Neutrophil (primary cell): ENCODE results near the gene MMGT1.
A peak's percentile ranks its signal among the peaks of the same experiment; 100 is the strongest.

Experiments
- H3K27ac ChIP-seq: fragments of 200-600 bp; sonication (generic); 2 replicates; pipeline ENCODE4 v1.5.1; 2016; ENCODE audit warnings: mild to moderate bottlenecking, moderate library complexity
- H3K27me3 ChIP-seq: fragments of 200-600 bp; sonication (generic); 2 replicates; pipeline ENCODE4 v1.6.0; 2016; ENCODE audit warnings: mild to moderate bottlenecking
- H3K36me3 ChIP-seq: fragments of 200-600 bp; sonication (generic); 2 replicates; pipeline ENCODE4 v1.5.1; 2017
- H3K4me1 ChIP-seq, 2 experiments: fragments of 200-600 bp in 1 of 2; sonication (generic) in 1 of 2; 1 replicate in 1 of 2; 2 replicates in 1 of 2; pipeline versions ENCODE4 v1.5.1 to v1.6.1; 2013 to 2016; ENCODE audit warnings: low read depth in 1 of 2, low read length in 1 of 2, mild to moderate bottlenecking in 1 of 2, moderate library complexity in 1 of 2; ENCODE audit not compliant: control insufficient read depth in 1 of 2, insufficient read depth in 1 of 2
- H3K4me3 ChIP-seq, 2 experiments: fragments of 200-600 bp in 1 of 2; sonication (generic) in 1 of 2; 1 replicate in 1 of 2; 2 replicates in 1 of 2; pipeline ENCODE4 v1.5.1; 2013 to 2016; ENCODE audit warnings: low read depth in 1 of 2, low read length in 1 of 2, mild to moderate bottlenecking in 1 of 2, moderate library complexity in 1 of 2
- H3K9me3 ChIP-seq: fragments of 200-600 bp; sonication (generic); 2 replicates; pipeline ENCODE4 v1.5.1; 2016
- TF ChIP-seq, protein P1 (sequence below): fragments of 200-600 bp; sonication (generic); IDR thresholded peaks from 2 replicates; pipeline ENCODE4 v1.5.1; 2016; ENCODE audit warnings: antibody characterized with exemption

MMGT1 gene

DNA sequence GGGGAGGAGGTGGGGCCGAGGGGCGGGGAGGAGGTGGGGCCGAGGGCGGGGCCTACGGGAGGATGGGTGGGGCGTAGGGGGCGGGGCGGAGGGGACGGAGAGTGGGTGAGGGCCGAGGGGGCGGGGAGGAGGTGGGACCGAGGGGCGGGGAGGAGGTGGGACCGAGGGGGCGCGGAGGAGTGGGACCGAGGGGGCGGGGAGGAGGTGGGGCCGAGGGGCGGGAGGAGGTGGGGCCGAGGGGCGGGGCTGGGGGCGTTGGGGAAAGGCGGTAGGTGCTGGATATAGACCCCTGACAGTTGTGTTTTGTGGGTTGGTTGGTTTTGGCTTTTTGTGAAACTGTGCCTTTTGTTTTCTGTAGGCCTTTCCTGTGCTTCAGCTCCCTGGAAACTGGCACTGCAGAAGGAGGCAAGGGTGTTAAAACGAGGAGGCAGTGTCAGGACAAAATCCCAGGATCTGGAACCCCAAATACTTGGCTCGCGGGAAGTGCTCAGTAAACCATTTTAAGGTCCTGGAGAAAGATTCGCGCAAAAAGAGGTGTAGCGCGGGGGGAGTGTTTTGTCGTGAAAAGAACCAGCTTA lies 580 bp upstream of the MMGT1 start:
- Histone ChIP-seq H3K27me3 (no peaks in the 10 kb centered on the region), H3K4me3 (peak overlapping the region; percentile 41 to 50), H3K36me3 (no peaks in the 10 kb centered on the region), H3K9me3 (no peaks in the 10 kb centered on the region), H3K27ac (peak overlapping the region; percentile 90), H3K4me1 (peaks cover 8 to 20% of the 10 kb centered on the region in 2 experiments)
- TF ChIP-seq, protein P1, sequence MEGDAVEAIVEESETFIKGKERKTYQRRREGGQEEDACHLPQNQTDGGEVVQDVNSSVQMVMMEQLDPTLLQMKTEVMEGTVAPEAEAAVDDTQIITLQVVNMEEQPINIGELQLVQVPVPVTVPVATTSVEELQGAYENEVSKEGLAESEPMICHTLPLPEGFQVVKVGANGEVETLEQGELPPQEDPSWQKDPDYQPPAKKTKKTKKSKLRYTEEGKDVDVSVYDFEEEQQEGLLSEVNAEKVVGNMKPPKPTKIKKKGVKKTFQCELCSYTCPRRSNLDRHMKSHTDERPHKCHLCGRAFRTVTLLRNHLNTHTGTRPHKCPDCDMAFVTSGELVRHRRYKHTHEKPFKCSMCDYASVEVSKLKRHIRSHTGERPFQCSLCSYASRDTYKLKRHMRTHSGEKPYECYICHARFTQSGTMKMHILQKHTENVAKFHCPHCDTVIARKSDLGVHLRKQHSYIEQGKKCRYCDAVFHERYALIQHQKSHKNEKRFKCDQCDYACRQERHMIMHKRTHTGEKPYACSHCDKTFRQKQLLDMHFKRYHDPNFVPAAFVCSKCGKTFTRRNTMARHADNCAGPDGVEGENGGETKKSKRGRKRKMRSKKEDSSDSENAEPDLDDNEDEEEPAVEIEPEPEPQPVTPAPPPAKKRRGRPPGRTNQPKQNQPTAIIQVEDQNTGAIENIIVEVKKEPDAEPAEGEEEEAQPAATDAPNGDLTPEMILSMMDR: no peak

DNA sequence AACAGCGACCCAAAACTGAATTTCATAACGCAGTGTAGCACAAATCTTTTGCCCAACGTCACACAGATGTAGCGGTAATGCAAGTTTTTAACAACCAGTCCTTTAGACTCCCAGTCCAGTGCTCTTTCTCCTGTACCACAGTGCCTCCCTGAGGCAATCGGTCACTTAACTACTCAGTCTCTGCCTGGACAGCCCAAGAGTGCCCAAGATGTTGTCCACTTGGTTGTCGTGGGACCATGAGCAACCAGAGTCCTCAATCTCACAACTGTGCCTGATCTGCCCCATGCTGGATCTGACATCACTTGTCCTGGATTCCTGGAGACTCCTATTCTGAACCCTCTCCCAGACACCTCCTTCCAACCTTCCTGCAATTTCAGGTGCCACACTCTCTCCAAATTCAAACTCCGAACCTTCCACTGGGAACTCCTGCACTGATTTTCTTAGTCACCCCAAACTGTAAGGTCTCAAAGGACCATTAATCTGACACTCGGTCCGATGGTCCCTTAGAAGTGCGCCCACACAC lies 702 bp downstream of the MMGT1 start:
- no peaks in the 10 kb centered on the region for H3K27me3 ChIP-seq
- H3K9me3 ChIP-seq: no peaks in the 10 kb centered on the region
- H3K4me1 ChIP-seq: peaks cover 8 to 20% of the 10 kb centered on the region in 2 experiments
- TF ChIP-seq, protein P1: no peak
- H3K4me3 ChIP-seq: peak overlapping the region; percentile 74 to 86
- peak overlapping the region; percentile 90 for H3K27ac ChIP-seq
- H3K36me3 ChIP-seq: no peaks in the 10 kb centered on the region

DNA sequence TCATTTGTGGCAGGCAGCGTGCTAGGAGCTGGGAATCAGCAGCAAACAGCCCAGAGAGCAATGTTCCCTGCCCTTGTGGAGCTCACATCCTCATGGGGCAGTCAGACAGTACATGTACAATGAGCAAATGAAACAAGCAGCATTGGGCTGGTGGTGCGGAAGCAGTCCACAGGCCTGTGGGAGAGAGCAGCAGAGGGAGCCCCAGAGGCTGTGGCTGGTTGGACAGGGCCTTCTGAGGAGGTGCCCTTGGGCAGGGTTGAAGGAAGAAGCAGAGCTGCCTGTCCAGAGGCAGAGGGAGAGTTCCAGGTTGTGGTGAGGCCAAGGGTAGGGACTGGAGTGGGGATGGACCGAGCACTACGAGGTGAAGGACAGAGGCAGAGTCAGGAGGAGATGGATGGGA lies 22.5 kb downstream of the MMGT1 start:
- TF ChIP-seq, protein P1: no peak
- no peak overlapping the region for H3K27ac ChIP-seq

DNA sequence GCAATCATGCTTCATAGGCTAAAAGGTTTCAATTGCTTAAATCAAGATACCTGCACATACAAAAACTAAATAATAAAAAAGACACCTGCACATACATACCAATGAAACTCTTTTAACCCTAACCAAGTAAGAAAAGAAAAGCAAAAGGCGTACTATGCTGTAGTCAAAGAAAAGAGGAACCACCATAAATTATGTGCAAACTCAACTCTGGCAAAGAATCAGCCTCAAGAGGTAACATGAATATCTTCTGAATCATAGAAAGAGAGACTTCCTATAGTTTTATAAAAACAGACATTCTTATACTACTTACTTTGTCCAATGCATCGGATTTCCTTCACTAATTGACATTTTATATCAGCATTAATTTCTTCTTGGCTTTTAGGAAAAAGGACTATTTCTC lies 29.3 kb downstream of the MMGT1 start:
- H3K4me1 ChIP-seq: no peaks in the 10 kb centered on the region
- no peak overlapping the region for H3K27ac ChIP-seq
- H3K4me3 ChIP-seq: no peak overlapping the region
- no peaks in the 10 kb centered on the region for H3K27me3 ChIP-seq
- H3K9me3 ChIP-seq: no peaks in the 10 kb centered on the region
- TF ChIP-seq, protein P1: no peak
- no peaks in the 10 kb centered on the region for H3K36me3 ChIP-seq

More for the DNA sequence above, 22.5 kb downstream of the MMGT1 start:
- Histone ChIP-seq H3K4me3 (no peak overlapping the region), H3K36me3 (no peaks in the 10 kb centered on the region), H3K4me1 (no peaks in the 10 kb centered on the region), H3K9me3 (no peaks in the 10 kb centered on the region), H3K27me3 (no peaks in the 10 kb centered on the region)

DNA sequence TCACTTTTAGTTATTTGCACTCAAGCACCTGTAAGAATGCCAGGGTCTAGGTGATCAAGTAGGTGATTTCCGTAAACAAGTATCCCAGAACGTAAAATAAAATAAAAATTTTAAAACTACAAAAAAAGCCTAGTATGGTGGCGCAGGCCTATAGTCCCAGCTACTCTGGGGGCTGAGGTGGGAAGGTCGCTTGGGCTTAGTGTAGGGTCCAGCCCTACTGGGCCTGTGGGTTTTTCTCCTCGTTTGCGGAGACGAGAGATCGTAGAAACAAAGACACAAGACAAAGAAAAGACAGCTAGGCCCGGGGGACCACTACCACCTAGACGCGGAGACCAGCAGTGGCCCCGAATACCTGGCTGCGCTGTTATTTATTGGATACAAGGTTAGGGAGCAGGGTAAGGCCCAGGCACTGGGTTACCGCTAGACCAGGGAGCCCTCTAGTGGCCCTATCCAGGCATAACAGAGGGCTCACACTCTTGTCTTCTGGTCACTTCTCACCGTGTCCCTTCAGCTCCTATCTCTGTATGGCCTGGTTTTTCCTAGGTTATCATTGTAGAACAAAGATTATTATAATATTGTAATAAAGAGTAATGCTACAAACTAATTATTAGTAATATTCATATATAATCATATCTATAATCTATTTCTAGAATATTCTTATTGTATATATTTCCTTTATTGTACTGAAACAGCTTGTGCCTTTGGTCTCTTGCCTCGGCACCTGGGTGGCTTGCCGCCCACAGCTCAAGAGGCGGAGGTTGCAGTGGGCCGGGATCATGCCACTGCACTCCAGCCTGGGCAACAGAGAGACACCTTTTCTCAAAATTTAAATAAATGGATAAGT lies 41.9 kb downstream of the MMGT1 start:
- TF ChIP-seq, protein P1: peak; percentile 14
- H3K27ac ChIP-seq: no peak overlapping the region
- no peaks in the 10 kb centered on the region for H3K27me3 ChIP-seq
- H3K36me3 ChIP-seq: no peaks in the 10 kb centered on the region
- no peaks in the 10 kb centered on the region for H3K9me3 ChIP-seq
- H3K4me3 ChIP-seq: no peak overlapping the region
- no peaks in the 10 kb centered on the region for H3K4me1 ChIP-seq
